Ishikawa (cell line): ENCODE results near the gene ATG4A.

ENCODE experiments used
- CEBPB ChIP-seq: IDR thresholded peaks from 2 replicates; pipeline ENCODE4 v1.6.1; 2012
- CREB1 ChIP-seq: IDR thresholded peaks from 2 replicates; pipeline ENCODE4 v1.6.1; 2012; ENCODE audit warnings: low read depth
- EGR1 ChIP-seq: IDR thresholded peaks from 2 replicates; pipeline ENCODE4 v1.6.1; 2012
- EP300 ChIP-seq: IDR thresholded peaks from 2 replicates; pipeline ENCODE4 v1.6.1; 2012; ENCODE audit warnings: borderline replicate concordance
- FOXM1 ChIP-seq: IDR thresholded peaks from 2 replicates; pipeline ENCODE4 v1.6.1; 2012; ENCODE audit warnings: low read depth, borderline replicate concordance
- MAX ChIP-seq: IDR thresholded peaks from 2 replicates; pipeline ENCODE4 v1.6.1; 2012
- NFIC ChIP-seq: IDR thresholded peaks from 2 replicates; pipeline ENCODE4 v1.6.1; 2012
- RAD21 ChIP-seq: IDR thresholded peaks from 2 replicates; pipeline ENCODE4 v1.6.1; 2012; ENCODE audit warnings: low read depth
- REST ChIP-seq: IDR thresholded peaks from 2 replicates; pipeline ENCODE4 v1.6.1; 2012; ENCODE audit warnings: low read depth, mild to moderate bottlenecking
- TAF1 ChIP-seq: IDR thresholded peaks from 2 replicates; pipeline ENCODE4 v1.6.1; 2012; ENCODE audit warnings: low read depth, mild to moderate bottlenecking
- TCF12 ChIP-seq: IDR thresholded peaks from 2 replicates; pipeline ENCODE4 v1.6.1; 2012; ENCODE audit warnings: low read depth
- TEAD4 ChIP-seq: IDR thresholded peaks from 2 replicates; pipeline ENCODE4 v1.6.1; 2012
- USF1 ChIP-seq: IDR thresholded peaks from 2 replicates; pipeline ENCODE4 v1.6.1; 2012
- YY1 ChIP-seq: IDR thresholded peaks from 2 replicates; pipeline ENCODE4 v1.6.1; 2012; ENCODE audit warnings: low read depth
- ZBTB7A ChIP-seq: IDR thresholded peaks from 2 replicates; pipeline ENCODE4 v1.6.1; 2012; ENCODE audit warnings: low read depth

The ATG4A gene

GRCh38 chrX:108055546-108055945 lies 36.0 kb upstream of the ATG4A start:
- no peak for TF ChIP-seq CEBPB
- no peak for TF ChIP-seq ZBTB7A
- no peak for TF ChIP-seq REST
- no peak for TF ChIP-seq TAF1
- TF ChIP-seq TCF12, result no peak
- no peak for TF ChIP-seq EGR1
- TF ChIP-seq NFIC, result no peak
- TF ChIP-seq YY1, result no peak
- TF ChIP-seq MAX, result no peak

- TF ChIP-seq YY1, result no peak
Observed at GRCh38 chrX:108059801-108060200, 31.8 kb upstream of the ATG4A start.

- no peak for TF ChIP-seq TAF1
- no peak for TF ChIP-seq TEAD4
- TF ChIP-seq YY1, result no peak
- no peak for TF ChIP-seq RAD21
- TF ChIP-seq EGR1, result no peak
- no peak for TF ChIP-seq TCF12
- TF ChIP-seq FOXM1, result no peak
- no peak for TF ChIP-seq CREB1
- no peak for TF ChIP-seq ZBTB7A
- no peak for TF ChIP-seq EP300
- no peak for TF ChIP-seq REST
- TF ChIP-seq USF1, result no peak
- TF ChIP-seq CEBPB, result no peak
- TF ChIP-seq MAX, result no peak
- no peak for TF ChIP-seq NFIC
Observed at GRCh38 chrX:108064001-108064400, 27.6 kb upstream of the ATG4A start.

GRCh38 chrX:108064613-108065012 lies 27.0 kb upstream of the ATG4A start:
- TF ChIP-seq CREB1 (no peak), USF1 (no peak)

- TF ChIP-seq CREB1 (no peak), MAX (no peak), REST (no peak), YY1 (no peak), TCF12 (no peak), EGR1 (no peak), EP300 (no peak), USF1 (no peak), TEAD4 (no peak), RAD21 (no peak), CEBPB (no peak), FOXM1 (no peak), ZBTB7A (no peak), TAF1 (no peak), NFIC (no peak)
Observed at GRCh38 chrX:108068121-108068520, 23.5 kb upstream of the ATG4A start.
